Stimulated activated CD4-positive, alpha-beta T cell treated with anti-CD3 and anti-CD28 coated beads, Interleukin-4, amount 100 ng/mL, for 24 hours (primary cell): ENCODE data around the gene ICAM2.
A peak's percentile ranks its signal among the peaks of the same experiment; 100 is the strongest.
"Not testable (repeated sequence)": the region's sequence is repeated elsewhere in the genome, so short reads cannot be mapped to it uniquely, and the experiment has no call there.

ENCODE experiments used
- DNase-seq: peaks from one replicate; pipeline ENCODE4 v3.0.0-alpha.2; 2020

The ICAM2 gene

DNA sequence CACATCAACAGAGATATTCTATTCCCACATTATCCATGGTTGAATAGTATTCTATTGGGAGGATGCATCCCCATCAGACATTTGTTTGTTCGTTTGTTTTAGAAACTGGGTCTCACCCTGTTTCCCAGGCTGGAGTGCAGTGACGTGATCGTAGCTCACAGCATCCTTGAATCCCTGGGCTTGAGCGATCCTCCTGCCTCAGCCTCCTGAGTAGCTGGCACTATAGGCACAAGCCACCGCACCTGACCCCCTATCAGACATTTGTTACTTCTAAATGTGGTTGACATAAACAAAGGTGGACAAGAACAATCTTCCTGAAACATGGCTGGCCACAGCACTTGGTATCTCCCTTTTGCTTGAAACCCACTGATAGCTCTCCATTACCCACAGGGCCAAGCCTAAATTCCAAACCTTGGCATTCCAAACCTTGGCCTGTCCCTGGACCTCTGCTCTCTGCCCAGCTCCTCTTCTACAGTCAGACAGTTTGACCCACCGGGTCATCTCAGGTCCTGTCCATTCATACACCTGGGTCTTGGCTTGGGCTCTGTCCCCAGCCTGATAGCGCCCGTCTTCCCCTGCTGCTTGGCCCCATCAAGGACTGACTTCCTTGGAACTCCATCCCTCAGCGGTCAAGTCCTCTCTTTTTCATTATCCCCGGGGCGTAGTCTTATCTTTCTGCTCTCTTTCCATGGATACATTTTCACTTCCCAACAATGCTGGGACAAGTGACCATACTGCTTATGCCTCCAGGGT, 23.8 kb downstream of the ICAM2 start:
- DNase-seq = no peak

- DNase-seq = no peak
These were observed 24.8 kb downstream of the ICAM2 start for GRCh38 chr17:63995626-63996025.

DNA sequence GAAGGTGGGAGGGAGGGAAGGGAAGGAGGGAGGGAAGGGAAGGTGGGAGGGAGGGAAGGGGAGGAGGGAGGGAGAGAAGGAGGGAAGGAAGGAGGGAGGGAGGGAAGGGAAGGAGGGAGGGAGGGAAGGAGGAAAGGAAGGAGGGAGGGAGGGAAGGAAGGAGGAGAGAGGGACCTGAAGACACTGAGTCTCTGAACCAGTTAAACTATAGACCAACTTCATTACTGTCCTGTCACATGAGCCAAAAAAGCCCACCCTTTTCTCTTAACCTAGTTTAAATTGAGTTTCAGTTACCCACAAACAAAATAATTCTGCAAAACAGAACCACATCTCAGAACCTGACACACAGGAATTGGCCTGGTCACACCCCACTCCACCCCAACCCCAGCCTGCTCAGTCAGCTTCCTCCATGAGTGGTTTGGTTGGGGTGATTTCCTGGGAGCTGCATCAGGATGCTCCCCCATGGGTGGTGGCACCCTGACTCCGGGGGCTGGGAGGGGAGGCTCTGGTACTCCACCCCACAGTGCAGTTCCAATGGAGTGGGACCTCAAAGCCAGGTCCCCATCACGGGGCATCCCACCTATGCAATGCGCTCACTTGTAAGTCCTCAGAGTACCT, 27.0 kb downstream of the ICAM2 start:
- DNase-seq = no peak

- DNase-seq = no peak
These were observed 28.8 kb downstream of the ICAM2 start for GRCh38 chr17:63991611-63992010.

- DNase-seq = no peak
These were observed 30.6 kb downstream of the ICAM2 start for GRCh38 chr17:63989622-63990345.

GRCh38 chr17:63988741-63989621, 31.5 kb downstream of the ICAM2 start:
- DNase-seq = no peak

DNA sequence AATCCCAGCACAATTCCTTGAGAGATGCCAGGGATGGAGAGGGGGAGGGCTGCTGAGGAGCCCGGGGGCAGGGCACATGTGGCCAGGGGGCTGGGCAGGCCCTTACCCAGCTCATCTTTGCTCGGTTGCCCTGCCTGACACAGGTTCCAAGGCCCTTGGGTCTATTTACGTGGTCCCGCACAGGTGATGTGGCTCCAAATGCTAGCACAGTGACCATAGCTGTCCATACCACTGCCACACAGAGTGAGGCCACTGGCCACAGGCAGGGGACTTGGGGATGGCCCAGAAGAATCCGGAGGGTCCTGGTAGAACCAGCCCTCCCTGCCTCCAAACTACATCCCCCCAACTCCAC, 32.3 kb downstream of the ICAM2 start:
- no peak for DNase-seq

- DNase-seq = no peak
These were observed 33.0 kb downstream of the ICAM2 start for GRCh38 chr17:63987221-63988126.

- no peak for DNase-seq
These were observed 33.6 kb downstream of the ICAM2 start for GRCh38 chr17:63986821-63987220.

GRCh38 chr17:63985387-63986140, 34.9 kb downstream of the ICAM2 start:
- DNase-seq = no peak

DNA sequence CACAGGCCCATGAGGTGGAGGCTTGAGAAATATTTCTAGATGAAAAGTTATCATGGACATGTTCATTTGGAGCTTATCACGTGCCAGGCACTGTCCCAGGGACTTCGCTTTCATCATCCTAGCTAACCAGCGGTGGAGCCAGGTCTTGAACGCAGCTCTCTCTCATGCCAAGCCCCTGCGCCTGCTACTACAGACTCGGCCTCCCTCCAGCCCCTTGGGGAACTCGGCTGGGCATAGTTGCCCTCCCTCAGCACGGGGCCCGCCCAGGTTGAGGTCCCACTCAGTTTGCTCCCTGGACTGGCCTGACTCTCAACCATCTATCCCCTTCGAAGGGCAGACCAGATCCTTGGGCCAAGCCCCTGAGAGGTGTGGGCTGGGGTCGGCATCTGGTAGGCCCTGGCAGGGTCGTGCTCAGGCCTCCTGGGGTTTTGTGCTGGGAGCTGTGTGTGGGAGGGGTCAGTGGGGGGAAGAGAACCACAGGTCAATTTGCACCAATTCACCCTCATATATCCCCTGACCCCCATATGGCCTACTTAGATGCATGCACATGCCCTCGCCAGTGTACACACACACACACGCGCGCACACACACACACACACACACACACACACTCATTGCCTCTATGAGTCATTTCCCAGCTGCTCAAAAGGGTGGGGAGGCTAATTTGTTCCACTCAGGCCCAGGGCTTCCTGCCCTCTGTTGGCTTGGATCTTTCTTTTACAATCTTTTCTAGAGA, 35.6 kb downstream of the ICAM2 start:
- DNase-seq = peak; percentile 51

GRCh38 chr17:63984236-63984635, 36.2 kb downstream of the ICAM2 start:
- no peak for DNase-seq

- no peak for DNase-seq
These were observed 37.1 kb downstream of the ICAM2 start for GRCh38 chr17:63983320-63983719.

DNA sequence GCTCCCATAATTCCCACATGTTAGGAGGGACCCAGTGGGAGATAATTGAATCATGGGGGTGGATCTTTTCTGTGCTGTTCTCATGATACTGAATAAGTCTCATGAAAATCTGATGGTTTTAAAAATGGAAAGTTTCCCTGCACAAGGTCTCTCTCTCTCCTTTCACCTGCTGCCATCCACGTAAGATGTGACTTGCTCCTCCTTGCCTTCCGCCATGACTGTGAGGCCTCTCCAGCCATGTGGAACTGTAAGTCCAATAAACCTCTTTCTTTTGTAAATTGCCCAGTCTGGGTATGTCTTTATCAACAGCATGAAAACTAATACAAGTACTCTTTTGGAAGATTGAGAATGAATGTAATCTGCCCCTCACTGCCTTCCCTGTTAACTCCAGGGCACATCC, 37.8 kb downstream of the ICAM2 start:
- DNase-seq = not testable (repeated sequence)

- no peak for DNase-seq
These were observed 41.9 kb downstream of the ICAM2 start for GRCh38 chr17:63978272-63979200.

DNA sequence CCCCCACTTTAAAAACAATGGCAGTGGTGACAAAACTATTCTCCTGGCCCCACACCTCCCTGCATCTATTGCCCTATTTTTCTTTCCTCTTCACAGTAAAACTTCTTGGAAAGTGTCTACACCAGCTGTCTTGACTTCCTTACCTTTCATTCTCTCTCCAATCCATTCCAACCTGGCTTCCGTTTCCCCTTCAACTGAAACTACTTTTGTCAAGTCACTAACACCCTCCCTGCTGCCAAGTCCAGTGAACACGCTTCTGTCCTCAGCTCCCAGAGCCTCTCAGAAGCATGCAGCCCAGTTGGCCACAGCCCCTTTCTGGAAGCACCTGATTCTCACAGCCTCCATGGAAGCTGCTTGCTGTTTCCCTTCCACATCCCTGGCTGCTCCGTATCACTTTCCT, 43.7 kb downstream of the ICAM2 start:
- DNase-seq = no peak

DNA sequence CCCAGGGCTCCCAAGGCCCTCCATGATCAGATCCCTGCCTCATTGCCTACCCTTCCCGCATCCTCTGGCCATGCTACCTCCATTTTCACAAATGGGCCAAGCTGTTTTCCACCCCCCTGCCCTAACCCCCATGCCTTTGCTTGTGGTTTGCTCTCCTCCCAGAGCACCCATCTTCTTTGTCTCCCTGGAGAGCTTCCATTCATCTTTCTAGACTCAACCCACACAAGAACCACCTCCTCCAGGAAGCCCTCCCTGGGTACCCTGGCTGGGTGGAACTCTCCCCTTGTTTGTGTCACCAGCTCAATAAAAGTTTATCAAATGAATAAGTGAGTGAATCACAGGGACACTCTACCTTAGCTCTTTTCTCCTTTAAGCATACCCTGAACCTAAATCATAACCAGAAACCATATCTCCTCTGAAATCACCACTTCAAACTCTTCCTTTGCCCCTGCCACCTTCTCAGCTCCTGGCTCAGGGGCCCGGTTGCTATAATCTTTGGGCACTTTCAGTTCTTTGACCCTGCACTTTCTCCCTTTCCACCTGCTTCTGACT, 44.8 kb downstream of the ICAM2 start:
- DNase-seq = no peak

DNA sequence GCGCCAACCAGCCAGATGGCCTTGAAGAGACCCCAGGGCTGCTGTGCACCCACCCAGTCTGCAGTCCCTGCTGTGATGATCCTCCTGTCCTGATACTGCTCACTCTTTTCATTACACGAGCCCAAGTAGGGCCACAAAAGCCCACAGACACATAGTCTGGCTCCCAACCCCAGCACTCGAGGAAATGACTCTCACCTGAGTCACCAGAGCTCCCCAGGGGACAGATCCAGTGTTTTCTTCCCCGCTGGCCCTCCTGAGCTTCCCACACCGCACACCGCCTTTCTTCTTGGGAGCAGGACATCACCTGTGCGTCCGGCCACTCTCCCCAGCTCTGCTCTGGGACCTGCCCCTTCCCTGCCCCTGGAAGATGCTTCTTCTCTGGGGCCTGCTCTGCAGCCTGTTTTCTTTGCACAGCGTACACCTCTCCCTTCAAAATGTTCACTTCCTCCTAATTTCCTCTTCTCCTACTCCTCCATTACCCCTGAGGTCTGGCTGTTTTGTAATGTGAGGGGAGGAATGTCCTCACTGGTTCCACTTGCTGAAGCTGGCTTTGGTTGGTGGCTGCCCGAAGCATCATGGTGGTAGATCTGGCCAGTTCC, 45.7 kb downstream of the ICAM2 start:
- no peak for DNase-seq
